Psoas muscle (tissue), 8 donors: ENCODE measurements around the gene NRF1. TPM values are rescaled to one million over a fixed set of nuclear protein-coding genes. Genes with fewer than 3 reads are reported as not detected.

Source experiments
- ATAC-seq, 4 donors: fragments of 200-7000 bp; cut with Tn5 transposase; one replicate each; pipeline ENCODE4 v1.9.1; 2020; ENCODE audit warnings: moderate library complexity in 3 of 4, mild to moderate bottlenecking in 2 of 4
- DNase-seq, 2 donors: peaks; one replicate each; pipeline ENCODE4 v3.0.0-alpha.2; 2020
- H3K27ac ChIP-seq: fragments of 200-600 bp; one replicate; pipeline ENCODE4 v1.8.0; 2022
- H3K27me3 ChIP-seq, 3 donors: fragments of 200-600 bp in 1 of 3; one replicate each; pipeline versions ENCODE4 v1.6.1 to v1.8.0; 2013 to 2022; ENCODE audit warnings: low read length in 2 of 3, mild to moderate bottlenecking in 2 of 3, moderate library complexity in 1 of 3; ENCODE audit not compliant: insufficient read depth in 3 of 3
- H3K36me3 ChIP-seq, 2 donors: fragments of 200-600 bp in 1 of 2; one replicate each; pipeline versions ENCODE4 v1.6.1 to v1.8.0; 2013 to 2022; ENCODE audit warnings: low read depth in 1 of 2, mild to moderate bottlenecking in 1 of 2, moderate library complexity in 1 of 2; ENCODE audit not compliant: insufficient read depth in 1 of 2
- H3K4me1 ChIP-seq: fragments of 200-600 bp; one replicate; pipeline ENCODE4 v1.8.0; 2022
- H3K4me3 ChIP-seq: fragments of 200-600 bp; one replicate; pipeline ENCODE4 v1.8.0; 2022; ENCODE audit warnings: mild to moderate bottlenecking
- H3K9me3 ChIP-seq: fragments of 200-600 bp; one replicate; pipeline ENCODE4 v1.8.0; 2022
- CTCF ChIP-seq: fragments of 200-600 bp; IDR thresholded peaks from one replicate; pipeline ENCODE4 v1.8.0; 2022; ENCODE audit warnings: antibody characterized with exemption
- WGBS, 3 donors: extraction: QIAGEN DNeasy Blood & Tissue Kit; methylation state at CpG; one replicate each; pipeline versions ENCODE4 v1.1.6 to v1.1.7; 2013; 5-methylcytosine and 5-hydroxymethylcytosine counted together
- intact Hi-C, 2 donors: fragments of 100-400 bp; cut with DNase I; formaldehyde crosslinking; loops; one replicate each; pipeline versions ENCODE4 v1.11.0 to v1.14.2; 2022
- polyA plus RNA-seq, 3 donors: library from polyadenylated mRNA; stranded (reverse); fragments of 200-250 nt; gene quantifications; one replicate each; pipeline ENCODE4 v1.2.3, GENCODE V29; 2013
- total RNA-seq, 4 donors: library from RNA; stranded (reverse); fragmentation: NEBNext Ultra II Directional in 2 of 4; extraction: Animal tissue kit (Norgen Biotek cat#: 25700) in 2 of 4; gene quantifications; one replicate each; pipeline versions ENCODE4 v1.2.1 to v1.2.4, GENCODE V29; 2021 to 2023
- donor health status: healthy with polysubstance abuse.
- donor health status: DM: no; HTN: no; CAD: no; lungs with moderate emphysema.
- donor health status: Bipolar disorder and iron deficiency.
- donor health status: healthy.
- donor health status: DM: yes; HTN: yes; CAD: no.
- donor health status: DM: no; HTN: no; CAD: no.
- donor health status: DM: no; HTN: no; CAD: no.
- donor health status: DM: yes; HTN: yes; CAD: no.

Gene NRF1
- total and polyA plus RNA-seq, 7 donors = 4.4 to 13.7 (median 10.0) TPM

DNA sequence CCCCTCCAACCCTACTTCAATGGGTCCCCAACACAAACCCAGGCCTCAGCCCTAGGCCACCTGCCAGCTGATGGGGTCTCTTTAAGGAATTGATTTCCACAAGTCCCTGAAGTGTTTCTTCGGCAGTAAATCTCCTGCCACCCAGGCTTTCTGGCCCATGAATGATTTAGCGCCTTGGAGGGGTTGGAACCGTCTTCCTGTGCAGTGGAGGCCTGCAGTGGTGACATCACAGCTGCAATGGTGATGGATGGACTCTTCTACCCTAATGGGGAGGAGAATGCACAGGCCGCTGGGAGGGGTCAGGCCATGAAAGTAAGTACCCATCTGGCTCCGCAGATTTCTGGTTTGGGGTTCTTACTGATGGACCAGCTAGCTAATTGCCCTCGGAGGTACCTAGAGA lies 177.5 kb downstream of the NRF1 start:
- no peak for ATAC-seq
- peaks cover 14% of the 10 kb centered on the region for H3K4me1 ChIP-seq
- H3K27ac ChIP-seq = no peak overlapping the region
- H3K4me3 ChIP-seq = no peak overlapping the region
- H3K9me3 ChIP-seq = no peaks in the 10 kb centered on the region
- no peaks in the 10 kb centered on the region for H3K36me3 ChIP-seq
- WGBS, 3 donors = 85 to 90% (median 89%) methylated on average over 6 of the region's 6 CpGs
- intact Hi-C loops = no loop called here
- peaks cover 0 to 22% (median 16%) of the 10 kb centered on the region in 3 donors for H3K27me3 ChIP-seq
- DNase-seq = no peak
- TF ChIP-seq CTCF = no peak

- ATAC-seq = no peak
- WGBS, 3 donors = 41 to 63% (median 42%) methylated on average over 1 of the region's 1 CpG
- intact Hi-C loops = no loop called here
- H3K27ac ChIP-seq = no peak overlapping the region
- H3K27me3 ChIP-seq = peaks cover 0 to 16% (median 11%) of the 10 kb centered on the region in 3 donors
- peaks cover 13% of the 10 kb centered on the region for H3K4me1 ChIP-seq
- H3K4me3 ChIP-seq = no peak overlapping the region
- no peak for DNase-seq
- no peaks in the 10 kb centered on the region for H3K9me3 ChIP-seq
- no peaks in the 10 kb centered on the region for H3K36me3 ChIP-seq
- no peak for TF ChIP-seq CTCF
Measured at GRCh38 chr7:129789652-129790051, 178.1 kb downstream of the NRF1 start.

DNA sequence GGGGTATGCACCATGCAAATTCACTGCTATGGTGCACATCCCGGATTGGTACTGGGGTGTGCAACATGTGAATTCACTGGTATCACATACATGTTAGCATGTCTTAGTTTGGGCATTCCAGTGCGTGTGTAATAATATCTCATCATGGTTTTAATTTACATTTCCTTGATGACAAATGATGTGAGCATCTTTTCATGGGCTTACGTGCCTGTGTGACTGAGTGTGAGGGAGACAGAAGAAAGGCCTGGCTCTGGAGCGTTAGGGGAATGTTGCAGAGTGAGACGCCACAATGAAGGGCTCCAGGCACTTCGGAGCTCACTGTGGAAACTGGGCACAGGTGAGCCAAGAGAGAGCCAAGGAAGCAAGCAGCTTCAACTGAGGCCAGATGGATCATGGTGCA lies 178.6 kb downstream of the NRF1 start:
- Histone ChIP-seq H3K4me3 (no peak overlapping the region), H3K36me3 (no peaks in the 10 kb centered on the region), H3K9me3 (no peaks in the 10 kb centered on the region), H3K27me3 (peaks cover 0 to 11% (median 7%) of the 10 kb centered on the region in 3 donors), H3K27ac (no peak overlapping the region), H3K4me1 (peaks cover 8% of the 10 kb centered on the region)
- no peak for ATAC-seq
- intact Hi-C loops = no loop called here
- no peak for DNase-seq
- 64 to 77% (median 70%) methylated on average over 6 of the region's 6 CpGs for WGBS, 3 donors
- TF ChIP-seq CTCF = no peak

DNA sequence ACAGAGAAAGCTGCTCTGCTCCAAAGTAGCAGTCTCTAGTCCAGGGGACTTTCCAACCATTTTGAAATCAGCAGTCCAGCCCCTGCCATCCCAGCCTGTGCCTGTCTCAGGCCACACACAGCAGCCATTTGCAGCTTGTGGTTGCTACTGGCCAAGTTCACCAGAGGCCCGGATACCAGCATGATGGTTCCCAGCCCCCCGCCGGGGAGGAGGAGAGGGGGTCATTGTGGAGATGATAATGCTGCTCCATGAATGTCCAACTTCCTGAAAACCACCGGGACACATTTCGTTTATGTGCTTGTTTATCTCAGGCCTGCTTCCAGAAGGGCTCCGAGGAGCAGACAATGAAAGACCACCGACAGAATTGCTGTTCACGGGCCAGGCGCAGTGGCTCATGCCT lies 181.2 kb downstream of the NRF1 start:
- no peaks in the 10 kb centered on the region for H3K9me3 ChIP-seq
- WGBS, 3 donors = 71 to 77% (median 71%) methylated on average over 9 of the region's 9 CpGs
- H3K36me3 ChIP-seq = no peaks in the 10 kb centered on the region
- peaks cover 7% of the 10 kb centered on the region for H3K4me1 ChIP-seq
- DNase-seq (no peak), ATAC-seq (no peak)
- intact Hi-C loops = no loop called here
- no peak overlapping the region for H3K27ac ChIP-seq
- no peak overlapping the region for H3K4me3 ChIP-seq
- peaks cover 0 to 2% (median 0%) of the 10 kb centered on the region in 3 donors for H3K27me3 ChIP-seq
- no peak for TF ChIP-seq CTCF
